HUDEP-2 (cell line): ENCODE results near the gene EPN1.

Experiments
- DNase-seq, 76 experiments: peaks; one replicate each; lab custom pipeline; 2025; ENCODE audit not compliant: unreplicated experiment in 76 of 76; lab: John Stamatoyannopoulos, UW

Gene EPN1

DNA sequence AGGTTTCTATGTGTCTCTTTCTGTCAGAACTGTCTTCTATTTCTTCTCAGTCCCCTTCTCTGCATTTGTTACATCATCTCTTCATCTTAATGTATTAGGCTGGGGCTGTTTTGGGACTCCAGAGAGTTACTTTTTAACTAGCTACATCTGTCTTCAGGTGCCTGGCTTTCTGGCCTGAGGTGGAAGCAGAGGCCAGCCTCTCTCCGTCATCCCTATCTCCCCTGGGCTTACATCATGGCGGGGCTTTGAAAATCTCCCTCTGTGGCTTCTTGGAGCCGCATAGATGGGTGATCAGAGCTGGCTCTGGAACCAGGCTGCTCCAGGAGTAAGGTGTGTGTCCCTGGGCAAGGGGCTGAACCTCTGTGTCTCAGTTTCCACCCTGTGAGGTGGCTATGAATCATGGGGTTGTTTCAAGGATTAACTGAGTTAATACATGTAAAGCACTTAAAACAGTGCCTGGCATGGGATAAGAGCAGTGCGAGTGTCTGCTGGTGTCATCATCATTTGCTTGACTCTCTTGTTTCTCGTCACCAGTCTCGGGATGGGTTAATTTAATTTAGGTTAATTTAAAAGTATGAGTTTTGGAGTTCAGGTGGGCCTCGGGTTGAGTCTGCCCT is 2.0 kb downstream of the EPN1 start:
- no peak for DNase-seq

DNA sequence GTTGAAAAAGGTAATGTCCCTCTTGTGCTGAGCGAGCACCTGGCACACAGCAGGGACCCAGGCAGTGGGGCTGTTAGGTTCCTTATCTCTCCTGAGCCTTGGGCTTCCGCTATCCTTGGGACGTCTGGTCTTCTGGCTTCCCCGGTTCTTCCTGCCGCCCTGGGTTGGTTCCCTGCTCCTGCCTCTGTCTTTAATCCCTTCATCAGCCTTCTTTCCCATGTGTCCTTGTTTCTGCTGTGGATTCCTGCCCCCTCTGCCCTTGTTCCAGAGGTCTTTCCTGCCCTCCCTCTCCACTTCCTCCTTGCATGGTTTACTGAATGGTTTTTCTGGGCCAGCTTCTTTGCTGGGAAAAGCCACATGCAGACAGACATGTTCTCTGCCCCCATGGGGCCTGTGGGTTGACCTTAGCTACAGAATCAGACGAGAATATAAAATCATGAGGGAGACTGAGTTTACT is 2.6 kb downstream of the EPN1 start:
- DNase-seq: no peak

- no peak for DNase-seq
Observed at GRCh38 chr19:55678121-55678671, 3.2 kb downstream of the EPN1 start.

DNA sequence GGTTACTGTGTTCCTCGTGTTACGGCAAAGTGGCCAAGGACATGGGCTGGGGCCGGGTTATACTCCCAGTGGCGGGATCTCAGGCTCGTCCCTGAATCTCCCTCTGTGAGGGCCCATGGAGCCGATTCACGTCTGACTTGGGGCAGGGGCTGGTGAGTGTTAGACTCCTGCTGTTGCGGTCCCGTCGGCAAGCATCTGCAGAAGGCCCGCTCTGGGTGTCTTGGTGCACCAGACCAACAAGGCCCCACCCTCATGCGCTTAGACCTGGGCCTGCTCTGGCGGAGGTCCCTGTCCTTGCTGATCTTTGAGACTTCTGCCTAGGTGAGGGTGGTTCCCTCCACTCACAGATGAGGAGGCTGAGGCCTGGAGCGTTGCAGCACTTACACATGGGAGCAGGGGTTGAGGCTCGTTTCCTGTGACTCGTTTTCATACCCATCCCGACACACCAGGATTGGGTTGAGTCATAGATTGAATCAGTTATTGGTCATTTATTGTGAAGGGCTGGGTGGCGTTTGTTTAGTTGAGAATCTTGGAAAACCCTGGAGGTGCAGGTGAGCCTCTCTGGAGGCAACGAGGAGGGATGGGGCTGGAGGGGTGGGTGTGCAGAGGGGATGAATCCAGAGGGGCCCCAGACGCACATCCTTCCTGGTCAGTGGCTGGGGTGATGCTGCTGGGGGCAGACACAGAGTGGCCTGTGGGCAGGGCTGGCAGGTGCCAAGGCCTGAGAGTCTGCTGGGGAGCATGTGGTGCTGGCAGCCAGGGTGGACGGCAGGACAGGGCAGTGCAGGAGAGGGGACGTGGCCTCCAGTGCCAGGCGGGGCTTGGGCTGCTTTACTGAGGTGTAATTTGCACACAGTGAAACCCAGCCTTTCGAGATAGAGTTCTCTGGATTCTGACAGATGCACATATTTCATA is 4.6 kb downstream of the EPN1 start:
- no peak for DNase-seq

DNA sequence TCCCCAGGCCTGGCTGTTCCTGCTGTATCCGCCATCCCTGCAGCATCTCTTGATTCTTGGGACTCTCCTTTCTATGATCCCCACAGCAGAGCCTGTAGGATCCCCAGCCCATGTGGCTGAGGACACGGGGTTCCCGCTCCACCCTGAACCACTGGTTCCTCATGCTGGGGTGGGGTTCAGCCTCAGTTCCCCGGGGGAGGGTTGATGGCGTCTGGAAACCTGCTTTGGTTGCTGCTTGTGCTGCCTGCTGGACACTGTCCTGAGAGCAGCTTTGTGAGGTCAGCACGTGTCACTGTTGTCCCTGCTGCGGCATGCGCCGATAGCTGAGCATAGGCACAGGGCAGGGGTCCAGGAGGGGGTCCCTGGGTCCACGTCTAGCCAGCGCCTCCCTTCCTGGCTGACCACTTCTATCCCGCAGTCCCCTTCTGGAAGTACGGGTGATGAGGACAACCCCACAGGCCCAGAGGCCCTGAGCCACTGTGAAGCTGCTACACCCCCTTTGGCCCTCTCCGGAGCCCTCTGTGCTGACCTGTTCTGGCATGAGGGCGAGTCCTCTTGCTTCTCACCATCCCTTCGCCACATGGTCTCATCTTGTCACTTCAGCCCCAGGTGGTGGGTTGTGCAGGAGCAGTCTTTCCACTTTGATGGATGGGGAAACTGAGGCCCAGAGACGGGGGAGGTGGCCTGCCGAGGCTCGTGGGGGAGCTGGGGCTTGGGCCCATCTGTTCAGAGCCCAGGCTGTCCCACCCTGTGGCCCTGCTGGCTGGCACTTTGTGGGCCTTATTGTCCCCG is 5.5 kb downstream of the EPN1 start:
- DNase-seq: no peak

- DNase-seq: no peak
Observed at GRCh38 chr19:55681131-55682092, 6.4 kb downstream of the EPN1 start.

GRCh38 chr19:55683449-55684261 is 8.6 kb downstream of the EPN1 start:
- DNase-seq: no peak

DNA sequence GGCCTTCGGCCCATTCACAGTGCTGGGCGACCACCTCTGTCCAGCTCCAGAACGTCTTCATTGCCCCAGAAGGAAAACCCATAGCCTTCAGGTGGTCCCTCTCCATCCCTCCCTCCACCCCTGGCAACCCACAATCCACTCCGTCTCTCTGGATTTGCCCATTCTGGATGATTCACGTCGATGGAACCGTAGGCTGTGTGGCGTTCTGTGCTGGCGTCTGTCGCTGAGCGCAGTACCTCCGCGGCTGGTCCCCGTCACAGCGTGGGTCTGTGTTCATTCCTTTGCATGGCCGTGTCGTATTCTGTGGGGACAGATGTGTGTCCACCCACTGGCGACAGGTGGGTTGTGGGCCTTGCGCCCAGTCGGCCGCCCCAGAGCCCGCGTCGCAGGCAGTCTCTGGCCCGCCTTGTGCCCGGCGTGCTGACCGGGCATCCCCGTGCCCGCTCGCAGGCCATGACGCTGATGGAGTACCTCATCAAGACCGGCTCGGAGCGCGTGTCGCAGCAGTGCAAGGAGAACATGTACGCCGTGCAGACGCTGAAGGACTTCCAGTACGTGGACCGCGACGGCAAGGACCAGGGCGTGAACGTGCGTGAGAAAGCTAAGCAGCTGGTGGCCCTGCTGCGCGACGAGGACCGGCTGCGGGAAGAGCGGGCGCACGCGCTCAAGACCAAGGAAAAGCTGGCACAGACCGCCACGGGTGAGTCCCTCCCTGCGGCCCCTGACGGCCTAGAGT is 10.1 kb downstream of the EPN1 start:
- DNase-seq: no peak

- no peak for DNase-seq
Observed at GRCh38 chr19:55685776-55686175, 10.8 kb downstream of the EPN1 start.

DNA sequence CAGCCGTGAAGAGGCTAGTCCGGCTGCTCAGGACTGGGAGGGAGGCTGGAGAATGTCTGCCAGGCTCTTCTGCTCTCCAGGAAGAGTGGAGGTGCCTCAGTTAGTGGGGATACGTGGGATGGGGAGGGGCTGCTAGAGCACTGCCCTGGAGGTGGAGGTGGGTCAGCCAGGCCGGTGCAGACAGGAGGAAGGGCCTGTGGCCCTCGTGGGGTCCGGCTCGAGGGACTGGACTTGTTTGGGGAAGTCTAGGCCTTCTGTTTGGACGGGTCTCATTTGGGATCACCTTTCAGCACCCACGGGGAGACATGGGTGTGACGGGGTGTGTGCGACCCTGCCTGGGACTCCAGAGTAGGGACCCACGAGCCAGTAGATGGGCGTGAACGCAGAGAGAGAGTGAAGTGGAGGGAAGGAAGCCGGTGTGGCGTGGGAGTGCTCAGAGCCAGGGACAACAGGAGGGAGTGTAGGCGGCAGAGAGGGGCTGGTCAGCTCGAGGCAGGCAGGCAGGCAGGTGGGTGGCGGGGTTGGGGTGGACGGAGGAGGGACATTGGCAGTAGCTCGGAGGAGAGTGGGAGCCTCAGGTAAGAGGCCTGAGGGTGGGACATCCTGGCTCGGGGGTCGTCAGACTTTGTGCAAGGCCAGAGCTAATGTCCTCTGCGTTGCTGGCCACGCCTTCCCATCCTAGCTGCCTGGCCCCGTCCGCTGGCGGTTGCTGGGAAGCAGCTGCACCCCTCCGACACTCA is 11.5 kb downstream of the EPN1 start:
- DNase-seq: no peak

- no peak for DNase-seq
Observed at GRCh38 chr19:55687281-55688201, 12.5 kb downstream of the EPN1 start.

- DNase-seq: peak in 19 of 76 experiments; percentile 8 to 59 (median 30)
Observed at GRCh38 chr19:55688422-55689218, 13.6 kb downstream of the EPN1 start.

DNA sequence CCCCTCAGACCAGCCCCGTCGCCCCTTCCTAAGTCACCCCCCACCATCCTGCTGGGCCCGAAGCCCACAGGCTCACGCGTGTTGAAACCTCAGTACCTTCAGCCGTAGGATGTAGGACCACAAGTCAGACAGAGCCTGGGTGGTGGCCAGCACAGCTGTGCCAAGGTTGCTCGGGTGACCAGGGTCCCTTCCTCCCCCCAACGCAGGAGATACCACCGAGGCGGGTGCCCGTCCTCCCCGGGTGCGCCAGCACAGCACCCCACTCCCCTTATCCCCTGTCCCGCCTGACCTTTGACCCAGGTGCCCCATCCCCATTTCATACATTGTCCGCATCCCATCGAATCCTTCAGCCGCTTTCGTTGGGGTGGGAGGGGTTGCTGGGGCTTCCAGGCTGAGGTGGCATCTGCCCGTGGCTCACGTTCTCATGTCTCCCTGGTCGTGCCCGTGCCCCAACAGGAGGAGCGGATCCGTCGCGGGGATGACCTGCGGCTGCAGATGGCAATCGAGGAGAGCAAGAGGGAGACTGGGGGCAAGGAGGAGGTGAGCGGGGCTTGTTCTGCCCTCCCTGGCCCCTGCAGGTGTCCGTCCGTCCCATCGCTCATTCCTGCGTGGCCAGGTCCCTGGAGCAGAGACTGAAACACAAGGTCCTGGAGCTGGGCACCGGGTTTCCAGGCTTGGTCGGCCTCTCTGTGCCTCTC is 14.5 kb downstream of the EPN1 start:
- DNase-seq: no peak

- no peak for DNase-seq
Observed at GRCh38 chr19:55690109-55690768, 15.2 kb downstream of the EPN1 start.
